ENCODE measurements around the gene CETN3.
"Not testable (repeated sequence)": the region's sequence is repeated elsewhere in the genome, so short reads cannot be mapped to it uniquely, and the experiment has no call there.

The CETN3 gene

GRCh38 chr5:90383903-90384302 lies 25.7 kb downstream of the CETN3 start:
- DNase-seq (ENCODE audit: low read depth in 2 of 2): no peak

DNA sequence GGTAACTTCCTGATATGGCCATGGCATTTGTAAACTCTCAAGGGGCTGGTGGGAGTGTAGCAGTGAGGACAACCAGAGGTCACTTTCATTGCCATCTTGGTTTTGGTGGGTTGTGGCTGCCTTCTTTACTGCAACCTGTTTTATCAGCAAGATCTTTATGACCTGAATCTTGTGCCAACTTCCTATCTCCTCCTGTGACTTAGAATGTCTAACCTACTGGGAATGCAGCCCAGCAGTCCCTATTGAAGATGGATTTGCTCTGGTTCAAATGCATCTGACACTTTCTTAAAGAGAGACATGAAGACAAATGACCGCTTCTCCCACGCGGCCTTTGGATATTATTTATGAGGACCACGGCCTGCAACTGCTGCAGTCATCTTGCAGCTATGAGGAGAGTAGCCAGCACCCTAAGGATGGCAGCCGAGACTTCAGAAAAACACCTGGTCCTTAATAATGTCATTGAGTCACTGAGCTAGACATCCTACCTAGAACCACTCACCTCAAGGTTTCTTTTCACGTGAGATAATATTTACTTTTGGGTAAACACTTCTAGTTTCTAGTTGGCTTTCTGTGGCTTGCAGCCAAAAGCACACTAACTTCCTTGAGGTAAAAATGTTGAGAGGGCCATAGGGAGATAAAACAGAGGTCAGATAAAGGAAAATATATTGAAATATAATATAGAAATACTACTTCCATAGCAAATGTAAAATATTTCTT lies 28.2 kb downstream of the CETN3 start:
- no peak for DNase-seq (ENCODE audit: low read depth in 2 of 2)

- no peak for DNase-seq (ENCODE audit: low read depth in 2 of 2)
These were observed 29.9 kb downstream of the CETN3 start for GRCh38 chr5:90379652-90380051.

DNA sequence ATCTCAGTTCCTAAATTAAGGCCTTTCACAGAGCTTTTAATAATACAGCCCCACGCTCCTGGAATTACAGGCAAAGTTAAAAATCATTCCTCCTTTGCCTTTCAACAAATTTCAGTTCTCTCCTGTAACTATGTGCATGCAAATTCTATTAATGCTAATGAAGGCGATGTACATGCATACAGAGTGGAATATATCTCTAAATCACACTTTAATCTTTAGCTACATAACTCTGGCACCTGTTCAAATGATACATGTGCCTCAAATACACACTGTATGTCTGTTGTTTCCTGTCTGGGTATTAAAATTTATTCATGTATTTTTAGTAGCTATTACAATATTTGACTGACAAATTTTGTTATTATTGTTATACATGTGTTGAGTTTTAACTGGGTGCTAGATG lies 30.8 kb downstream of the CETN3 start:
- no peak for DNase-seq (ENCODE audit: low read depth in 2 of 2)

DNA sequence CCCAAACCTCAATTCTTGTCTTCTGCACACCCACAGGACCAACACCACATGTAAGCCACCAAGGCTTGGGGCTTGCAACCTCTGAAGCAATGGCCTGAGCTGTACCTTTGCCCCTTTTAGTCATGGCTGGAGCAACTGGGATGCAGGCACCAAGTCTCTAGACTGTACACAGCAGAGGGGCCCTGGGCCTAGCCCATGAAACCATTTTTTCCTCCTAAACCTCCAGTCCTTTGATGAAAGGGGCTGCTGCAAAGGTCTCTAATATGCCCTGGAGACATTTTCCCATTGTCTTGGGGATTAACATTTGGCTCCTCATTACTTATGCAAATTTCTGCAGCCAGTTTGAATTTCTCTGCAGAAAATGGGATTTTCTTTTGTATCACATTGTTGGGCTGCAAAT lies 38.3 kb downstream of the CETN3 start:
- not testable (repeated sequence) for DNase-seq (ENCODE audit: low read depth in 2 of 2)

DNA sequence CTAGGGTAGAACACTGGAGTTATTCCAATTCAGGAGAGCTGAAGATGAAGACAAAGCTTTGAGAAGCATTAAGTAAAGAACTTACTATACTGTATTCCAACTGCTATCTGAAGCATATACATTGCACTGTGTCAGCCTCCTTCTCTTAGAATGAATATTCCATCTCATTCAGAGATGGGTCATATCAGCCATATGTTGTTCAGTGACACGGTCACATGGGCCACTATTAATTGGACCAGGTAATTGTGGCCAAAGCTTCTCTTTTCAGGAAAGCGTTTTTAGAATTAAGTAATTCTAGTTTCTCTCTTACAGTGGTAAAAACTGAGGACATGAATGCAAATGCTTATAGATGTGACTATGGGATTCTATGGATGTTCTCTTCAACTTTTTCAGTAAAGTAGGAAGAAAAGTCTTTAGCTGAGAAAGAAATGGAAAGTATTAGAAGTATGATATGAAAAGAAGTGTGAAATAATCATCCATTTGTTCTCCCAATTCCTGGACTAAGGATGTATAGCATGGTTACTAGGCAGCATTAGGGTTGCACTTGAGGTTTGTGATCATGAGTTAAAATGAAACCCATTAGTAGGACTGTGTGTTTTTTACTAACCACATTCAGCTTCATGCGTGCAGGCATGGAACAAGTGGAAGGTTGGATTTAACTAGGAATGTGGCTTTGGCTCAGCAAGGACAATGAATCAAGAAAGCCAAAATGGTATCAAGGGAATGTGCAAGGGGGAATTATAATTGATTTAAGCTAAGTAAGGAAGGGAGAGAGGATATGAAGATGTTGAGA lies 40.9 kb downstream of the CETN3 start:
- no peak for DNase-seq (ENCODE audit: low read depth in 2 of 2)

GRCh38 chr5:90367879-90368278 lies 41.7 kb downstream of the CETN3 start:
- no peak for DNase-seq (ENCODE audit: low read depth in 2 of 2)

GRCh38 chr5:90366948-90367347 lies 42.6 kb downstream of the CETN3 start:
- no peak for DNase-seq (ENCODE audit: low read depth in 2 of 2)

GRCh38 chr5:90365328-90365727 lies 44.2 kb downstream of the CETN3 start:
- no peak for DNase-seq (ENCODE audit: low read depth in 2 of 2)

- no peak for DNase-seq (ENCODE audit: low read depth in 2 of 2)
These were observed 50.3 kb downstream of the CETN3 start for GRCh38 chr5:90359073-90359920.

DNA sequence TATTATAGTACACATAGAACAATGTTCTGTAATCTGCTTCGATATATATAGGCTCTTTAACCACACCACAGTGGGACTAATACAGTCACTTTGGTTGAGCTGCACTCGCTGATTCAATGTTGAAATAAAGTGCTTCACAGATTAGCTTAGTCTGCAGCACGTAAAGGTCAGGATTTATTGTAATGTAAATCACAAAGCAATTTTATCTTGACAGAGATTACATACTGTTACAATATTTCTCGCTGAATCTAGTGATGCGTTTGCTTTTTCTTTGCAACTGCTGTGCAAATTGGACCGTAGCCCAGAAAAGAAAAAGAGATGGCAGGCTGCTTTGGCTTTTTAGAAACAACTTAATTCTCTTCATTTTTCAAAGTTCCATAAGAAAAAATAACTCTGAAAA lies 52.9 kb downstream of the CETN3 start:
- DNase-seq (ENCODE audit: low read depth in 2 of 2): no peak

DNA sequence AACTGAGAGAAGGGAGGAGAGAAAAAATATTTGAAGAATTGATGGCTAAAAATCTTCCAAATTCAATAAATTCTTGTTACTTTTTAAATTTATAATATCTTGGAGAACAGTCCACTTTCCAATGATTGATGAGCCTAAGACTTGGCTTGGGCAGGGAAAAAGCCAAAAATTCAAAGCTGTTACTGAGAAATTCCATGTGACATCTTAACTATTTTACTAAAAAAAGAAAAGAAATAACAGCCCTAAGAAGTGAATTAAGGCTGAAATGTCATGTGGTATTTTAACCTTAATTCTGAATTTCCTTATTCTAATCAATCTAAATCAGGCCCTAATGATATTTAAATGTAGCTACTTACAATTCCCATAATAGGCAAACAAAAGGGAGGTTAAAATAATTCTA lies 53.4 kb downstream of the CETN3 start:
- no peak for DNase-seq (ENCODE audit: low read depth in 2 of 2)

DNA sequence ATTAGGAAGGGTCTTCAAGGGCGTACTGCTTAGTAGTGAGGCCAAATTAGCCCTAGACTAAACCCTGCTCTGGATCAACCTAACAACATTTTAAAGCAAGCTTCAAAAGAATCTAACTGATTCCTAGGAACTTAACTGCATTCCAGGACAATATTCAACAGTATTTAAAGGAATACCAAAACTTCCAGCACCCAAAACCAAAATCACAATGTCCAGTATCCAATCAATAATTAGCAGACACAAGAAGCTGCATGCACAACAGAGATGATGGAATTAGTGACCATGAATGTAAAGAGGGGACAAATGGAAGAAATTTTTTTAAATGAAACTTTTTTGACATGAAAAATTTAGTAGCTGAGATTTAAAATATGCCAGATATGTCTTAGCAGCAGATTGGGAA lies 53.9 kb downstream of the CETN3 start:
- no peak for DNase-seq (ENCODE audit: low read depth in 2 of 2)

DNA sequence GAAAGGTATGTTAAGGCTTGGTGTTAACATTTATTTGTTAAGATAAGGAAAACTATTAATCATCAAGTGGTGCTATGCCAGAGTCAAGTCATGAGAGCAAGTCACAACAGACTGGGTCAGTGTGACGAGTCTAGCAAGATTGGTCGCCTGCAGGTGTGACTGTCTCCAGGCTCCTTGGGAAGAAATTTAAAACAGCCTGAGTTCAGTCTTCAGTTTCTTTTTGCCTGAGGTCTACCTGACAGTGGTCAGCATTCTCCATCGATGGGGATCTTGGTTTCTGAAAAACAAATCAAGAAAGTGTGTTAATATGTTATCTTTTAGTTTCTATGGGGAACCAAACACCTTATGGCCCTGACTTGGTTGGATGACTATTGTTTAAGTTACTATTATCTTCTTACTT lies 56.3 kb downstream of the CETN3 start:
- DNase-seq (ENCODE audit: low read depth in 2 of 2): no peak

- DNase-seq (ENCODE audit: low read depth in 2 of 2): no peak
These were observed 58.5 kb downstream of the CETN3 start for GRCh38 chr5:90351101-90351500.

DNA sequence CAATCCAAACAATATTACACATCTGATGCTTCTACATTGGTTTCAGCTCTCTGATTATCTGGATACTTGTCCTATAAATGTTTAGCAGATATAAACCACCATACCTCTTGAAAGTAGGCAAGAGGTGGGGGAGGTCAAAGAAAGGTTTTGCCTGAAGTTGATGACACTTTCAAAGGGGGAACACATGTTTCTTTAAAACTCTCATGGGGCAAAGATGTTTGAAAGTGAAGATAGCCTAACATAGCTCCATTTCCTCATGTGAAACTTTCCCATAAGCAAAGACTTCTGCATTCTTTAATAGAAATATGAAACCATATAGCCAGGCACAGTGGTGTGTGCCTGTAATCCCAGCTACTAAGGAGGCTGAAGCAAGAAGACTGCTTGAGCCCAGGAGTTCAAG lies 62.1 kb downstream of the CETN3 start:
- no peak for DNase-seq (ENCODE audit: low read depth in 2 of 2)

- no peak for DNase-seq (ENCODE audit: low read depth in 2 of 2)
These were observed 63.9 kb downstream of the CETN3 start for GRCh38 chr5:90345684-90346083.

- DNase-seq (ENCODE audit: low read depth in 2 of 2): no peak
These were observed 64.9 kb downstream of the CETN3 start for GRCh38 chr5:90344689-90345088.

DNA sequence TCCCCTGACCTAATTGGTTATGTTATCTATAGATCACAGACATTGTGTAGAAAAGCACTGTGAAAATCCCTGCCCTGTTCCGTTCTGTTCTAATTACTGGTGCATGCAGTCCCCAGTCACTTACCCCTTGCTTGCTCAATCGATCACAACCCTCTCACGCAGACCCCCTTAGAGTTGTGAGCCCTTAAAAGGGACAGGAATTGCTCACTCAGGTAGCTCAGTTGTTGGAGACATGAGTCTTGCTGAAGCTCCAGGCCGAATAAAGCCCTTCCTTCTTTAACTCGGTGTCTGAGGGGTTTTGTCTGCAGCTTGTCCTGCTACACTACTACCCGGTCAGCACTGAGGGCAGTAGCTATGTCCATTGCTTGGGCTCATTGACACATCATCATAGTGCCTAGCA lies 65.8 kb downstream of the CETN3 start:
- not testable (repeated sequence) for DNase-seq (ENCODE audit: low read depth in 2 of 2)

DNA sequence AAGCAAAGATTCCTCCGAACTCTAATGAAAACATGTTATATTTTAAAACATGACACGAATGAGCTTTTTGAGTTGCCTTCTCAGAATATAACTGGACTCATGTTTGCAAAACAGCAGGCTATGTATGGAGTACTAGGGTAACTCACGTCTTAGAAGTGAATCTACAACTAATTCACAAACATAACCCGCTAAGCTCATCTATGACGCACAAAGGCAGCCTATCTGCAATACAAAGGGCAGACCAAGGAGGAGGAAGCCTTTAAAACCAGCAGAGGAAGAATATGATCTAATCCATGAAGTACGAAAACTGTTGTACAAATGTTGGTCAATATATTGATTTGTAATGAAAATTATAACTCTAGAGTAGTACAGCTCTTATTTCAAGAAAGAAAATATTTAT lies 67.0 kb downstream of the CETN3 start:
- DNase-seq (ENCODE audit: low read depth in 2 of 2): no peak

Measured in stimulated activated CD4-positive, alpha-beta T cell treated with anti-CD3 and anti-CD28 coated beads, Interleukin-1b, Interleukin-23, amount 100 ng/mL, for 4 hours (primary cell).